ENCODE results near the gene MAGEB17. TPM values are rescaled to one million over a fixed set of nuclear protein-coding genes. Genes with fewer than 3 reads are reported as not detected.

The MAGEB17 gene
- total and polyA plus RNA-seq, 8 donors, result 0.08 TPM; not detected in 7

DNA sequence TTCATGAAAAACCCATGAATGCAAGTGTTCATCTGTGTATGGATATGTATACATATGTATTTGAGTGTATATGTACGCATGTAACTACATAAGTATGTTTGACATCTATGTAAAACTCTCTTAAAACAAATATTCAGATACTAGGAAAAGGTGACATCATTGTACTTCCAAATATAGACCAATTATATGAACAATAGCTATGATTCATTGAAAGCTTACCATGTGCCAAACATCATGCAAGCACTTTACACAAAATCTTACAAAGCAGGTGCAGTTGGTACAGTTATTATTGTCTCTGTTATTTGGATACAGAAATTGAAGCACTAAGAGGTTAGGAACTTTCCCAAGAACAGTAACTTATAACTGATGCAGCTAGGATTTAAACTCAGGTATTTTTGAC, 21.4 kb downstream of the MAGEB17 start:
- DNase-seq, result no peak
- 0 to 92% (median 57%) methylated on average over 1 of the region's 1 CpG for WGBS, 5 donors
- Histone ChIP-seq H3K4me1 (no peaks in the 10 kb centered on the region), H3K36me3 (no peaks in the 10 kb centered on the region), H3K27me3 (no peaks in the 10 kb centered on the region), H3K4me3 (no peak overlapping the region), H3K9me3 (no peaks in the 10 kb centered on the region), H3K27ac (no peak overlapping the region)
- TF ChIP-seq EP300 (IDR thresholded peaks at IDR 0.05), result no peak
- TF ChIP-seq POLR2A (IDR thresholded peaks at IDR 0.05), result no peak
- TF ChIP-seq, protein P1, sequence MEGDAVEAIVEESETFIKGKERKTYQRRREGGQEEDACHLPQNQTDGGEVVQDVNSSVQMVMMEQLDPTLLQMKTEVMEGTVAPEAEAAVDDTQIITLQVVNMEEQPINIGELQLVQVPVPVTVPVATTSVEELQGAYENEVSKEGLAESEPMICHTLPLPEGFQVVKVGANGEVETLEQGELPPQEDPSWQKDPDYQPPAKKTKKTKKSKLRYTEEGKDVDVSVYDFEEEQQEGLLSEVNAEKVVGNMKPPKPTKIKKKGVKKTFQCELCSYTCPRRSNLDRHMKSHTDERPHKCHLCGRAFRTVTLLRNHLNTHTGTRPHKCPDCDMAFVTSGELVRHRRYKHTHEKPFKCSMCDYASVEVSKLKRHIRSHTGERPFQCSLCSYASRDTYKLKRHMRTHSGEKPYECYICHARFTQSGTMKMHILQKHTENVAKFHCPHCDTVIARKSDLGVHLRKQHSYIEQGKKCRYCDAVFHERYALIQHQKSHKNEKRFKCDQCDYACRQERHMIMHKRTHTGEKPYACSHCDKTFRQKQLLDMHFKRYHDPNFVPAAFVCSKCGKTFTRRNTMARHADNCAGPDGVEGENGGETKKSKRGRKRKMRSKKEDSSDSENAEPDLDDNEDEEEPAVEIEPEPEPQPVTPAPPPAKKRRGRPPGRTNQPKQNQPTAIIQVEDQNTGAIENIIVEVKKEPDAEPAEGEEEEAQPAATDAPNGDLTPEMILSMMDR (IDR thresholded peaks at IDR 0.05), result no peak
- TF ChIP-seq POLR2AphosphoS5 (IDR thresholded peaks at IDR 0.05), result no peak
- intact Hi-C loops (cut with DNase I; ENCODE audit: low total_unique reads), result no loop called here

DNA sequence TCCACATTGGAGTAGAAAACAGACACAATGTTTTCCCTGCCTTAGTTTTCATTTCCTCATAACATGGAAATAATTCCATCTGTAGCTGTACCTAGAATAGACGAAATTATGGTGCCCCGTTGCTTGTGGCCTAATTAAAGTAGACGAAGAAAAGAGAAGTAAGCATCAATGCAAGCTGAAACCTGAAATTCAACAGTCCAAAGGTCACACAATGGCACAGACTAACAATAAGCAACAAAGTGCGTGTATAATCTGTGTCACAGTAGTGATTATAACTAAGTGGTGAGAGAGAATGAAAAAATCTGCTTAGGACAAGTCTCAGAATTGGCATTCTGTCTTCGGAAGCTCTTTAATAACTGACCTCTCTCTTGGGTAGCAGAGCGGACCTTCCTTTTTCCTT, 24.3 kb downstream of the MAGEB17 start:
- H3K27me3 ChIP-seq, result no peaks in the 10 kb centered on the region
- intact Hi-C loops (cut with DNase I; ENCODE audit: low total_unique reads), result no loop called here

DNA sequence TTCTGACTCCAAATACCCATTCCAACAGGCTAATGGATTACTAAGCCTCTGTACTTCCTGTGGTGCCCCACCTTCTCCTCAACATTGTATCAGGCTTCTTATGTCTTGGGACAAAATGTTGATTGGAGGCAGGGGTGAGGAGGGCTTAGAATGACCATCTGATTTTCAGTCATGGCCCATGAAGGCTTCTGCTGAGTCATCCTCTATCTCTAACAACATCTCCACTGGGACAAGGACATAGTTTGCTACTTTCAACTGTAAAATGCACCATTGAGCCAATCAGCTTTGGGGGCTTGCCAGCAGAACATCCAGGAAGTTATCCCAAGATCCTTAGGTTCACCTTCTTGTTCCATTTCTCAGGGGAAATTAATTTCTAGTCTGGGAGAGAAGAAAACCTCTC, 29.5 kb downstream of the MAGEB17 start:
- no peak for DNase-seq
- no peaks in the 10 kb centered on the region for H3K36me3 ChIP-seq
- H3K9me3 ChIP-seq, result no peaks in the 10 kb centered on the region
- no peaks in the 10 kb centered on the region for H3K4me1 ChIP-seq
- H3K27me3 ChIP-seq, result no peaks in the 10 kb centered on the region
- intact Hi-C loops (cut with DNase I; ENCODE audit: low total_unique reads), result no loop called here
- H3K27ac ChIP-seq, result no peak overlapping the region
- no peak overlapping the region for H3K4me3 ChIP-seq
- TF ChIP-seq POLR2AphosphoS5 (IDR thresholded peaks at IDR 0.05), result no peak
- TF ChIP-seq, protein P1 (IDR thresholded peaks at IDR 0.05), result no peak

More for the DNA sequence above, 24.3 kb downstream of the MAGEB17 start:
- Histone ChIP-seq H3K36me3 (no peaks in the 10 kb centered on the region), H3K4me1 (no peaks in the 10 kb centered on the region), H3K27ac (no peak overlapping the region), H3K9me3 (no peaks in the 10 kb centered on the region), H3K4me3 (no peak overlapping the region)
- 52 to 72% (median 65%) methylated on average over 6 of the region's 6 CpGs for WGBS, 5 donors
- TF ChIP-seq, protein P1 (IDR thresholded peaks at IDR 0.05), result no peak
- TF ChIP-seq POLR2A (IDR thresholded peaks at IDR 0.05), result no peak
- no peak for TF ChIP-seq POLR2AphosphoS5 (IDR thresholded peaks at IDR 0.05)
- no peak for TF ChIP-seq EP300 (IDR thresholded peaks at IDR 0.05)
- peak in 1 of 2 donors; percentile 34 for DNase-seq

DNA sequence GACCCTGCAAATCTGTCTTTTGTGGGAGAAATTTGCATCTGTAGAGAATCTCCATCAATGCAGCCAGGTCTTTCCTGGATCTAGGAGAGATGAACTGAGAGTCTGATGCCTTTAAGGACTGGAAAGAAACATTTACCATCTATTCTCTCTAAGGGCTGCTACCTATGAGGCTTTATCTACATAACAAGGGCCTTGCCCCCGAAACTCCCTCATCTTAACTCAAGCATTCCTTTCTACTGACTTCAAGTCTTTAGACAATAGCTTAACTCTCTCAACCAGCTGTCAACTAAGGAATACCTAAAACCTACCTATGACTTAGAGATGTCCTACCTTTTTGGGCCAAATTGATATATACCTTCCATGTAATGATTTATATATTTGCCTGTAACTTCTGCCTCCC, 32.1 kb downstream of the MAGEB17 start:
- H3K9me3 ChIP-seq, result no peaks in the 10 kb centered on the region
- H3K27me3 ChIP-seq, result no peaks in the 10 kb centered on the region
- TF ChIP-seq EP300 (IDR thresholded peaks at IDR 0.05) (no peak), POLR2AphosphoS5 (IDR thresholded peaks at IDR 0.05) (no peak), POLR2A (IDR thresholded peaks at IDR 0.05) (no peak)
- TF ChIP-seq, protein P1 (IDR thresholded peaks at IDR 0.05), result no peak
- intact Hi-C loops (cut with DNase I; ENCODE audit: low total_unique reads), result no loop called here
- DNase-seq, result no peak
- H3K4me1 ChIP-seq, result no peaks in the 10 kb centered on the region
- H3K4me3 ChIP-seq, result no peak overlapping the region
- H3K27ac ChIP-seq, result no peak overlapping the region
- 36 to 85% (median 75%) methylated on average over 1 of the region's 1 CpG for WGBS, 5 donors
- no peaks in the 10 kb centered on the region for H3K36me3 ChIP-seq

All from stomach (tissue), 9 donors.